GM19452 (cell line): ENCODE data around the gene TYRP1.

Experiments
- ATAC-seq: cut with Tn5 transposase; IDR thresholded peaks from one replicate; pipeline ENCODE4 v1.9.1; 2021; ENCODE audit not compliant: unreplicated experiment

TYRP1 gene

DNA sequence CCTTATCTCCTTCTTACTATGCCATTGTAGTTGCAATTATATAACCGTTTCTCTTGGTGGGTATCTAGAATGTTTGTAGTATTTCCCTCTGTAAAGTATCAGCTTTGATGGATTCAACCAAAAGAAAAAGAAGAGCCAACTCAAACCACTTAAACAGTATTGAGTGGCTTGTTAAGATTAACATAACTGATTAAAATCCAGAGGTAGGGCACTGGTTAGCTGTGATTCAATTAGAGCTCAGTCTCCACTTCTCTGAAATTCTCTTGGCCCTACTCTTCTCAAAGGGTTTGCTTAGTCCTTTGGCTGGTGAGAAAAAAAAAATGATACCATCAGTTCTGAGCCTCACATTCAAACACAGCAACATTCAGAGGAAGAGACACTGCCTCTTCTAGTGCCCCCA is 37.0 kb downstream of the TYRP1 start:
- ATAC-seq, result no peak

DNA sequence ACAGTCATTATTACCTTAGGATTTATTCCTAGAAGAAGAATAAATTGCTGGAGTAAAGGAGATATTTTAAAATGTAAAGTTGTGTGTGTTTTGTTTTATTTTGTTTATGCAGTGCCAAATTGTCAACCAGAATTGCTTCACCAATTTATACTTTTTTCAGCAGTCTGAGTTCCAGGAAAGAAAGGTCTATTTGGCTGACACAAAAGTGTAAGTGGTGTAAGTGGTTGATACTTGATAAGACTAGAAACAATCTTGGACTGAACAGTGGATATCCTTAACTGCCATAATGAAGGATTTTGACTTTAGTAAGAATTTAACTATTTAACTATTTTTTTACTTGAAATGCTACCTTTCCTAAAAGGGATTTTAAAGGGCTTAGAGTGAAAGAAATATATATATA is 37.7 kb downstream of the TYRP1 start:
- ATAC-seq, result no peak

DNA sequence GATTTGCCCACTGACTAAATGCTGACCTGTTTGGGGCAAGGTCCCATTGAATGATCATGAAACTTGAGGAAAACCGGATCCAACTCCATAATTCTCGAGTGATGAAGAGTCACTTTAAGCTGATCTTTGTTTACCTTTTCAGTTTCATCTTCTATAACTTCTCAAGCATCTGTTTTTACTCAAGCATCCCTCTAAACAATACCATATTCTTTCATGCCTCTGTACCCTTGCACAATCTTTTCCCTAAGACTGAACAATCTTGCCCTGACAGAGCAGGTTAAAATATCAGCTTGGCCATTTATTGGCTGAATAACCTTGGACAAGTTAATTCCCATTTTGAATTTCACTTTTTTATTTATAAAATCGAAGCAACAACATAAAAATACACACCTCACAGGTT is 39.8 kb downstream of the TYRP1 start:
- ATAC-seq, result no peak

DNA sequence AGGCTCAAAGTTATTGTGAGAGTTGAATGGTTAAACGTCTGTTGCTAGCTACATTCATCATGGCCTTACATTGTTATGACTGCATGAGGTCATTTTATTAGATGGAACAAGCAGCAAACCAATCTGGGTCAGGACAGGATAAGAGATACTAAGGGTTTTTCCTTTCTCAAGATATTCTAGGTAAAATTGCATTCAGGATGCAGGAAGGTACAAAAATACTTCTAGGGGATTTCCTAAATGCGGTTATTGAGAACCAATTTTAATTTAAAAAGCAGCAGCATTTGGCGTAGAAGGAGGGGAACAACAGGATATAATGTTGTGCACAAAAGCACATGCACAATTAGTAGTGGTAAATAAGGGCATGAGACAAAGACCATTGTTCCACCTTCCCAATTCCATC is 42.5 kb downstream of the TYRP1 start:
- no peak for ATAC-seq

- ATAC-seq, result no peak
These were observed 44.7 kb downstream of the TYRP1 start for GRCh38 chr9:12737871-12738270.

GRCh38 chr9:12739014-12739652 is 45.9 kb downstream of the TYRP1 start:
- no peak for ATAC-seq

DNA sequence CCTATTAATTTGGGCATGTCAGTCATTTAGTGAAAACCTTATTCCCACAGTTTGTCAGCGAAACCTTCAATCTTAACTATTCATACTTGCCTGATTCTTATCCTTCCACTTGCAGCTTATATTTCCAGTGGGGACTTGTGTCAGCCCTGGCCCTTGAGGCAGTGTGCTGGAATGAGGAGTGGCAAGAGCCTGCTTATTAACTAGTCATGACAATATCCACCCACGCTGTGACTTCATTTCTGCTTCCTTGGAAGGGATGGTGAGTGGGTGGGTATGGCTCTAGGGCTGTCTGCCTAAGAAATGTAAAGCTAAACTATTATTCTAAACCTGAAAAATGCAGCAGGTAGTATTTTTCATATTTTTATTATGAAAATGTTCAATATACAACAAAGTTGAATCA is 47.7 kb downstream of the TYRP1 start:
- no peak for ATAC-seq

- ATAC-seq, result no peak
These were observed 54.8 kb downstream of the TYRP1 start for GRCh38 chr9:12748016-12748415.

- no peak for ATAC-seq
These were observed 55.8 kb downstream of the TYRP1 start for GRCh38 chr9:12748954-12749353.

- ATAC-seq, result no peak
These were observed 60.7 kb downstream of the TYRP1 start for GRCh38 chr9:12753931-12754330.

GRCh38 chr9:12759761-12760160 is 66.6 kb downstream of the TYRP1 start:
- ATAC-seq, result no peak
